Measurements from ENCODE around the gene OGFR.

The OGFR gene

DNA sequence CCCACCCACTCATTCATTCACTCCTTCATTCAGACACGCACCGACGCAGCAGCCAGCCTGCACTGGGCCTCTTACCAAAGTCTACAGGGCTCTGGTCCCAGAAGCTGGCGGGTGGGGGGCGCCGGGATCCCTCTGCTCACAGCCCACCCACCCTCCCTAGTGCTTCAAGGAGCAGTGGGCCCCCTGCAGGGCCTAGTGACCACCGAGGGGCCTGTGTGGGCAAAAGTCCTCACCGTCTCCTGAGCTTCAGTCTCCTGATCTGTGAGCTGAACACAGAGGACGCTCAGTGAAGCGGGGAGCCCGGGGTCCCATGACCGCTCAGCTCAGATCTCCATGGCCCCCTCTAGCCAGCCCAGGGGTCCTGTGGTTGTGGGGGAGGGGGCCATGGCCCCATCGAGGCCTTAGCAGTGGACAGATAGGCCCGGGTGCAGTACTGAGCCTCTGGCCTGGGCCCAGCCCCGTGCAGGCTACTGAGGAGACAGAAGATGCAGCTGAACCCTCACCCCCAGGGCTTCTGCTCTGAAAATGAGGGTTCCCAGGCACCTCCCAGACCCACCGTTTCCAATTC, 41.8 kb upstream of the OGFR start:
- Histone ChIP-seq H3K36me3 (ENCODE audit: control insufficient read depth, low read length) (no peaks in the 10 kb centered on the region), H3K9me3 (ENCODE audit: control insufficient read depth, insufficient read depth, low read length) (no peaks in the 10 kb centered on the region), H3K4me3 (ENCODE audit: low read length) (no peak overlapping the region), H3K79me2 (ENCODE audit: control insufficient read depth, low read length) (no peaks in the 10 kb centered on the region), H3K27ac (ENCODE audit: low read depth, low read length) (no peak overlapping the region), H3K9me2 (replicated peaks; ENCODE audit: control insufficient read depth, low read length) (no peaks in the 10 kb centered on the region), H3K27me3 (ENCODE audit: control insufficient read depth, low read length) (no peaks in the 10 kb centered on the region), H3K4me1 (ENCODE audit: control insufficient read depth, low read length) (no peaks in the 10 kb centered on the region), H4K20me1 (ENCODE audit: control insufficient read depth, insufficient read depth, low read depth, low read length) (no peaks in the 10 kb centered on the region), H3K4me2 (ENCODE audit: low read length) (no peak overlapping the region), H3F3A (ENCODE audit: control insufficient read depth, insufficient read depth) (no peaks in the 10 kb centered on the region)
- TF ChIP-seq EZH2phosphoT487 (IDR thresholded peaks at IDR 0.05; ENCODE audit: borderline replicate concordance, low read length) = no peak
- TF ChIP-seq, protein P1, sequence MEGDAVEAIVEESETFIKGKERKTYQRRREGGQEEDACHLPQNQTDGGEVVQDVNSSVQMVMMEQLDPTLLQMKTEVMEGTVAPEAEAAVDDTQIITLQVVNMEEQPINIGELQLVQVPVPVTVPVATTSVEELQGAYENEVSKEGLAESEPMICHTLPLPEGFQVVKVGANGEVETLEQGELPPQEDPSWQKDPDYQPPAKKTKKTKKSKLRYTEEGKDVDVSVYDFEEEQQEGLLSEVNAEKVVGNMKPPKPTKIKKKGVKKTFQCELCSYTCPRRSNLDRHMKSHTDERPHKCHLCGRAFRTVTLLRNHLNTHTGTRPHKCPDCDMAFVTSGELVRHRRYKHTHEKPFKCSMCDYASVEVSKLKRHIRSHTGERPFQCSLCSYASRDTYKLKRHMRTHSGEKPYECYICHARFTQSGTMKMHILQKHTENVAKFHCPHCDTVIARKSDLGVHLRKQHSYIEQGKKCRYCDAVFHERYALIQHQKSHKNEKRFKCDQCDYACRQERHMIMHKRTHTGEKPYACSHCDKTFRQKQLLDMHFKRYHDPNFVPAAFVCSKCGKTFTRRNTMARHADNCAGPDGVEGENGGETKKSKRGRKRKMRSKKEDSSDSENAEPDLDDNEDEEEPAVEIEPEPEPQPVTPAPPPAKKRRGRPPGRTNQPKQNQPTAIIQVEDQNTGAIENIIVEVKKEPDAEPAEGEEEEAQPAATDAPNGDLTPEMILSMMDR (IDR thresholded peaks at IDR 0.05; ENCODE audit: low read depth, low read length, poor library complexity, severe bottlenecking) = no peak

DNA sequence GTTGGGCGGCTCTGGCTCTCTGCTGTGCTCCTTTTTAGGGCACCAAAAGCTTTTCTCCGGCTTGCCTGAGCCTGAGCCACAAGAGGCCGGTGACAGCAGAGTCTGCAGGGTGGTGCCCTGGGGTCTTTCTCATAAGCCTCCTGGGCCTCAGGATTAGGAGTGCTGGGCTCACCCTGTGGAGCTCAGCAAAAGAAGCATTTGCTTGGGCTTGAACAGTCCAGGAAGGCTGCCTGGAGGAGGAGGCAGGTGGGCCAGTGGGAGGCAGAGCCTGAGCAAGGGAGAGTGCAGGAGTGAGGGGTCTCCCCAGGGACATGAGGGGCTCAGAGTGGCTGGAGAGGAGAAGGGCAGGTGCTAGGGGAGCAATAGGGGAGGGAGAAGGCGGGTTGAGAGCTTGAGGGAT, 41.2 kb upstream of the OGFR start:
- no peaks in the 10 kb centered on the region for H3K79me2 ChIP-seq (ENCODE audit: control insufficient read depth, low read length)

DNA sequence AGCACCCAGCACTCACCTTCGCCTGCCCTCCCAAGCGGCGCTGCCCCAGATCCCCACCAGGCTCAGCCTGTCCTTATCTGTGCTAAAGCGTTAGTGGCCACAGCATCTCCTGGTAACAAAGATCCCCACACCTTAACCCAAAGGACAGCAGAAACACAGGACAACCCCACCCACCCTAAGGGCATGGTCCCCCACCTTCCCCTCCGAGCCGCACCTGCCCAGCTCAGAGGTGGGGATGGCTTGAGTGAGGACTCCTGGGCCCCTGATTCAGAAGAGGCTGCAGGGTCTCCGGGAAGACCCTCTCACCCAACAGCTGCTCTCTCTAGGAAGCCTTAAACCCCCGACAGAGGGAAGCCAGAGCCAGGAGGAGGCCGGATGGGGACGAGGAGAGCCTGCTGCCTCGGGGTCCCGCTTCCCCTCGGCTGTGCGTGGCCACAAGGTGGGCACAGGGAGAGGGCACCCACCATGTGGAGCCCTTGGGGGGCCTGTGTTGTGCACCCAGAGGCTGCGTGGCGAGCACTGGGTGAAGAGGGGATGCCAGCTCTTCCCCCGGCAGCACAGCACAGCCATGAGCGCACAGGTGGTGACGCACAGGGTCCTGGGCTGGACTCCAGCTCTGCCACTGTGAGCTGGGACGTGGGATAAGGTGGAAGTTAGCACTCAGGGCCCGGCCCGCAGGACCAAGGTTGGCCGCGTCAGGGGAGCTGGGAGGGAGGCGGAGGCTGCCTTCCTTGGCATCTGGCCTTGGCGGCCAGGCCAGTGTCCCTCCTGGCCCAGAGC, 40.3 kb upstream of the OGFR start:
- Histone ChIP-seq H3K4me1 (ENCODE audit: control insufficient read depth, low read length) (no peaks in the 10 kb centered on the region), H3K4me3 (ENCODE audit: low read length) (no peak overlapping the region), H3K79me2 (ENCODE audit: control insufficient read depth, low read length) (no peaks in the 10 kb centered on the region), H3K9me2 (replicated peaks; ENCODE audit: control insufficient read depth, low read length) (no peaks in the 10 kb centered on the region), H3K9me3 (ENCODE audit: control insufficient read depth, insufficient read depth, low read length) (no peaks in the 10 kb centered on the region), H3K27me3 (ENCODE audit: control insufficient read depth, low read length) (no peaks in the 10 kb centered on the region), H3F3A (ENCODE audit: control insufficient read depth, insufficient read depth) (no peaks in the 10 kb centered on the region), H3K36me3 (ENCODE audit: control insufficient read depth, low read length) (no peaks in the 10 kb centered on the region), H3K27ac (ENCODE audit: low read depth, low read length) (no peak overlapping the region), H4K20me1 (ENCODE audit: control insufficient read depth, insufficient read depth, low read depth, low read length) (no peaks in the 10 kb centered on the region), H3K4me2 (ENCODE audit: low read length) (no peak overlapping the region)
- TF ChIP-seq, protein P1 (IDR thresholded peaks at IDR 0.05; ENCODE audit: low read depth, low read length, poor library complexity, severe bottlenecking) = no peak
- no peak for TF ChIP-seq EZH2phosphoT487 (IDR thresholded peaks at IDR 0.05; ENCODE audit: borderline replicate concordance, low read length)

More for the DNA sequence above, 41.2 kb upstream of the OGFR start:
- no peaks in the 10 kb centered on the region for H4K20me1 ChIP-seq (ENCODE audit: control insufficient read depth, insufficient read depth, low read depth, low read length)
- no peaks in the 10 kb centered on the region for H3K9me2 ChIP-seq (replicated peaks; ENCODE audit: control insufficient read depth, low read length)
- H3K27me3 ChIP-seq (ENCODE audit: control insufficient read depth, low read length) = no peaks in the 10 kb centered on the region
- H3K4me3 ChIP-seq (ENCODE audit: low read length) = no peak overlapping the region
- H3F3A ChIP-seq (ENCODE audit: control insufficient read depth, insufficient read depth) = no peaks in the 10 kb centered on the region
- no peak overlapping the region for H3K4me2 ChIP-seq (ENCODE audit: low read length)
- H3K4me1 ChIP-seq (ENCODE audit: control insufficient read depth, low read length) = no peaks in the 10 kb centered on the region
- no peak for TF ChIP-seq EZH2phosphoT487 (IDR thresholded peaks at IDR 0.05; ENCODE audit: borderline replicate concordance, low read length)
- TF ChIP-seq, protein P1 (IDR thresholded peaks at IDR 0.05; ENCODE audit: low read depth, low read length, poor library complexity, severe bottlenecking) = no peak
- no peak overlapping the region for H3K27ac ChIP-seq (ENCODE audit: low read depth, low read length)
- H3K9me3 ChIP-seq (ENCODE audit: control insufficient read depth, insufficient read depth, low read length) = no peaks in the 10 kb centered on the region
- no peaks in the 10 kb centered on the region for H3K36me3 ChIP-seq (ENCODE audit: control insufficient read depth, low read length)

Measured in DOHH2 (cell line).